ENCODE data around the gene TBX3.

- no peak for TF ChIP-seq GATA2 (IDR thresholded peaks at IDR 0.05; ENCODE audit: low read depth, low read length)
- TF ChIP-seq GATA3 (IDR thresholded peaks at IDR 0.05; ENCODE audit: low read depth, low read length) = no peak
Measured at GRCh38 chr12:114655934-114656749, 27.8 kb downstream of the TBX3 start.

All from SH-SY5Y (cell line).